Type B pancreatic cell (in vitro differentiated cells): ENCODE data around the gene IMMT. TPM values are rescaled to one million over a fixed set of nuclear protein-coding genes. Genes with fewer than 3 reads are reported as not detected.

Source experiments
- DNase-seq: peaks from one replicate; pipeline ENCODE4 v3.0.0; 2021; ENCODE audit warnings: mixed read lengths; ENCODE audit not compliant: unreplicated experiment; ENCODE audit errors: extremely low spot score
- H3K27ac Mint-ChIP-seq: 2 replicates; pipeline ENCODE4 v1.8.0; 2021; ENCODE audit warnings: mild to moderate bottlenecking, mixed read lengths
- H3K27me3 Mint-ChIP-seq: 2 replicates; pipeline ENCODE4 v1.8.0; 2021; ENCODE audit warnings: mixed read lengths
- H3K36me3 Mint-ChIP-seq: 2 replicates; pipeline ENCODE4 v1.8.0; 2021; ENCODE audit warnings: mixed read lengths
- H3K4me1 Mint-ChIP-seq: one replicate; pipeline ENCODE4 v1.8.0; 2021; ENCODE audit warnings: mixed read lengths; ENCODE audit not compliant: unreplicated experiment
- H3K4me3 Mint-ChIP-seq: 2 replicates; pipeline ENCODE4 v1.8.0; 2021; ENCODE audit warnings: mild to moderate bottlenecking, mixed read lengths
- H3K9me3 Mint-ChIP-seq: 2 replicates; pipeline ENCODE4 v1.8.0; 2021; ENCODE audit warnings: mixed read lengths
- total RNA-seq: library from RNA; stranded (reverse); gene quantifications from 2 replicates; pipeline ENCODE4 v1.2.1, GENCODE V29; 2021; ENCODE audit warnings: low replicate concordance
- TF ChIP-seq, protein P1 (sequence below): fragments of 200-600 bp; sonication (generic); conservative IDR thresholded peaks from 2 replicates; pipeline ENCODE4 v1.5.0; 2021; ENCODE audit warnings: antibody characterized with exemption, mild to moderate bottlenecking

Gene IMMT
- total RNA-seq, 1 donor from 2014 or later = 108 TPM

DNA sequence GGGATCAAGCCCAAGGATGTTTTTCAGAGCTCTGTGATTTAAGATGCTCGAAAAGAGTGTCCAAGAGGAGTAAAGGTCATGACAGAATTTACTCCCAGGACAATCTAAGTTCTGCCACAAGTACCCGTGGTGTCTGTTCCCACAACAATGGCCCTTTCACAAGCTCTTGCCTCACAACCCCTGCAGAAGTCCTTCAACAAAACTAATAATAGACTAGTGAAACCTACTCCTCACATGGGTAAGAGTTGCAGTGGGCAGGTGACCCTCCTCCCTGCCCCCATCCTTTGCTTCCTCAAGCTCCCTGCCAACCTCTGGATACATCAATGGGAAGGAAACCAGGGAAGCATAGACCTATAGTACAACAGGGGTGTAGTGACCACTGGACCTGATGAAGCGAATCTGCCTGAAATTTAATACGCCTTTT is 54.3 kb downstream of the IMMT start:
- Mint-ChIP-seq H3K4me1 (no peaks in the 10 kb centered on the region), H3K9me3 (no peaks in the 10 kb centered on the region), H3K27ac (no peak overlapping the region), H3K36me3 (peaks cover 23% of the 10 kb centered on the region), H3K4me3 (no peak overlapping the region), H3K27me3 (no peaks in the 10 kb centered on the region)
- DNase-seq = no peak
- TF ChIP-seq, protein P1, sequence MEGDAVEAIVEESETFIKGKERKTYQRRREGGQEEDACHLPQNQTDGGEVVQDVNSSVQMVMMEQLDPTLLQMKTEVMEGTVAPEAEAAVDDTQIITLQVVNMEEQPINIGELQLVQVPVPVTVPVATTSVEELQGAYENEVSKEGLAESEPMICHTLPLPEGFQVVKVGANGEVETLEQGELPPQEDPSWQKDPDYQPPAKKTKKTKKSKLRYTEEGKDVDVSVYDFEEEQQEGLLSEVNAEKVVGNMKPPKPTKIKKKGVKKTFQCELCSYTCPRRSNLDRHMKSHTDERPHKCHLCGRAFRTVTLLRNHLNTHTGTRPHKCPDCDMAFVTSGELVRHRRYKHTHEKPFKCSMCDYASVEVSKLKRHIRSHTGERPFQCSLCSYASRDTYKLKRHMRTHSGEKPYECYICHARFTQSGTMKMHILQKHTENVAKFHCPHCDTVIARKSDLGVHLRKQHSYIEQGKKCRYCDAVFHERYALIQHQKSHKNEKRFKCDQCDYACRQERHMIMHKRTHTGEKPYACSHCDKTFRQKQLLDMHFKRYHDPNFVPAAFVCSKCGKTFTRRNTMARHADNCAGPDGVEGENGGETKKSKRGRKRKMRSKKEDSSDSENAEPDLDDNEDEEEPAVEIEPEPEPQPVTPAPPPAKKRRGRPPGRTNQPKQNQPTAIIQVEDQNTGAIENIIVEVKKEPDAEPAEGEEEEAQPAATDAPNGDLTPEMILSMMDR = no peak

DNA sequence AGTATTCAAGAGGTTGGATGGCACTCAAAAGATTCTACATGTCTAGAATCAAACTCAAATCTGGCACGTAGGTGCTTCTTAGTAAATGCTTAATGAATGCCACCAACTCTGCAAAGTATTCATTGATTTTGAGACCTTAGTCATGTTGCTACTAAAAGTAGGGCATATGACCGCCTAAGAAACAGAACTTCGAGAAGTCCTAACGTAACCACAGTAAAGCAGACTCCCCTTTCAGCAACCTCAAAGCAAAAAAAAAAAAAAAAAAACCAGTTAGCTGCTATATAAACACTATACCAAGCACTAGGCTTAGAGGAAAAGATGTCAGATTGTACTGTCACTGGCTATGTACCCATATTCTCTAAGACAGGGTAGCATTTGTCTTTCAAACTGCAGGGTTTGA is 55.3 kb downstream of the IMMT start:
- Mint-ChIP-seq H3K9me3 (no peaks in the 10 kb centered on the region), H3K4me3 (no peak overlapping the region), H3K4me1 (no peaks in the 10 kb centered on the region), H3K36me3 (peaks cover 29% of the 10 kb centered on the region), H3K27me3 (no peaks in the 10 kb centered on the region), H3K27ac (no peak overlapping the region)
- DNase-seq = no peak
- TF ChIP-seq, protein P1 = no peak

DNA sequence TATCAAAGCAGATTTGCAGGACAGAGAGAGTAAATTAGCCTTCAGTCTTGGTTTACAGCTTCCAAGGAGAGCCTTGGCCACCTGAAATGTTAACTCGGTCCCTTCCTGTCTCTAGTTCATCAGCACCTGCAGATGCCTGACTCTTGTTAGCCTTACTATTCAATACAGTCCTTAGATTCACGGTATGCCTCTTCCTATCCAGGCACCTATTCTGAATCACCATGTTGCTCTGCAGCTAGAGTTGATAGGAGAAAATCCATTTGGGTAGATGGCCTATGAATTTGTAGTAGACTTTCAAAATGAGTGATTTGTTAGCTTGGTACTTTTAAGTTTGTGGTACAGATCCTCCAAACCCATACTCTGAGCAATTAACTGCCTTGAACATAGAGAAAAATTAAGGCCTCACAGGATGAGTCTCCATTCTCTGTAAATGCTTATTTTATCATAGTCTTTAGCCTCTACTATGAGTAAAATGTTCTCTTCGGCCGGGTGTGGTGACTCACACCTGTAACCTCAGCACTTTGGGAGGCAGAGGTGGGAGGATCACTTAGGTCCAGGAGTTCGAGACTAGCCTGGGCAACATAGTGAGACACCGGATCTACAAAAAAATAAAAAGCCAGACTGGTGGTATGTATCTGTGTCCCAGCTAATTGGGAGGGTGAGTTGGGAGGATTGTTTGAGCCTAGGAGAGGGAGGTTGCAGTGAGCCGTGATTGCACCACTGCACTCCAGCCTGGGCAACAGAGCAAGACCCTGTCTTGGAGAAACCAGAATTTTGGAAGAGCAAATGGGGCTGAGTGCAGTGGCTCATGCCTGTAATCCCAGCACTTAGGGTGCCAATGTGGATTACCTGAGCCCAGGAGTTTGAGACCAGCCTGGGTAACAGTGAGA is 56.3 kb downstream of the IMMT start:
- Mint-ChIP-seq H3K4me3 (no peak overlapping the region), H3K36me3 (peaks cover 34% of the 10 kb centered on the region), H3K27me3 (no peaks in the 10 kb centered on the region), H3K9me3 (no peaks in the 10 kb centered on the region), H3K27ac (no peak overlapping the region), H3K4me1 (no peaks in the 10 kb centered on the region)
- TF ChIP-seq, protein P1 = no peak
- DNase-seq = no peak

GRCh38 chr2:86136141-86136540 is 59.1 kb downstream of the IMMT start:
- DNase-seq = no peak

DNA sequence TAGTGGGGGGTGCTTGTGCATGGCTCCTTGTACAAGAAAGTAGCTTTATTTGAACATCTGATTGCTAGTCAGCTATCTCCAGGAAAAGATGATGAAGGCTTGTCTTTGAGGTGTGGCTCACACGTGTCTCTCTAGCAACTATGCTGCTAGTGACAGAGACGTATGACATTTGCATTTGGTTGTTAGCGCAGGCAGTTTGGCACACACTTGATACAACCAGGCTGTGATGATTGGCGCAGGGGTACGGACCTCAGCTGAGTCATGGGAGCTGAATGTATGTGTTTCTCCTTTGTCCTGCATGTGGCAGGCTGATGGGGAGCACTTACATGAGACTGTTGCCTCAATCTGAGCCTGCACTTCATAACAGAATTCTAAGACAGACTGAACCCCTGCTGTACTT is 59.6 kb downstream of the IMMT start:
- DNase-seq = no peak
- TF ChIP-seq, protein P1 = no peak
- Mint-ChIP-seq H3K36me3 (peaks cover 40% of the 10 kb centered on the region), H3K4me1 (no peaks in the 10 kb centered on the region), H3K27ac (no peak overlapping the region), H3K27me3 (no peaks in the 10 kb centered on the region), H3K9me3 (no peaks in the 10 kb centered on the region), H3K4me3 (no peak overlapping the region)

More at GRCh38 chr2:86136141-86136540, 59.1 kb downstream of the IMMT start:
- Mint-ChIP-seq H3K4me1 (no peaks in the 10 kb centered on the region), H3K36me3 (peaks cover 40% of the 10 kb centered on the region), H3K9me3 (no peaks in the 10 kb centered on the region), H3K27ac (no peak overlapping the region), H3K4me3 (no peak overlapping the region), H3K27me3 (no peaks in the 10 kb centered on the region)
- TF ChIP-seq, protein P1 = no peak
